LNCaP clone FGC (cell line): ENCODE data around the gene SLC6A7.

Experiments used
- DNase-seq: peaks from one replicate; pipeline ENCODE4 v3.0.0-alpha.2; 2011; ENCODE audit warnings: low read depth
- H3K4me3 ChIP-seq: 2 replicates; pipeline ENCODE4 v1.5.1; 2011; ENCODE audit warnings: mild to moderate bottlenecking, low read depth, low read length, control low read depth
- CTCF ChIP-seq: IDR thresholded peaks from 2 replicates; pipeline ENCODE4 v1.5.1; 2012; ENCODE audit warnings: mild to moderate bottlenecking; ENCODE audit not compliant: control insufficient read depth, insufficient read depth; ENCODE audit errors: extremely low read depth

Gene SLC6A7

DNA sequence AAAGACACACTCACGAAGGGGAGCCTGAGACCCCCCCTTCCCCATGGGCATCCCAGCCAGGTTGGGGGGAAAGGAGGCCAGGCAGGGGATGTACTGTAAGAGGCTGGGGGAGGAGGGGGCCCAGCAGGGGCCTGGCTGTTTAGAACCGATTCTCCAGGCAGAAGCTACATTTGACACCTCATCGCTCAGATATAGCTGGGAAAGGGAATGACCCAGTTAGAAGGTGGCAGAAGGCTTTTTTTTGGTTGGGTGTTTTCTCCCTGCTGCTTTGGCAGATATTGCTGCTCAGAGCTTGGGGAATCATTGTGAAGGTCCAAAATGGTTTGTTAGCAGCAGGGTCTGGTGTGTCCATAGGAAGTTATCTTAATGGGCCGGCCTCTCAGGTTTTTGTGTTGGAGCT lies 17.3 kb upstream of the SLC6A7 start:
- H3K4me3 ChIP-seq = no peak overlapping the region
- DNase-seq = no peak
- no peak for TF ChIP-seq CTCF

DNA sequence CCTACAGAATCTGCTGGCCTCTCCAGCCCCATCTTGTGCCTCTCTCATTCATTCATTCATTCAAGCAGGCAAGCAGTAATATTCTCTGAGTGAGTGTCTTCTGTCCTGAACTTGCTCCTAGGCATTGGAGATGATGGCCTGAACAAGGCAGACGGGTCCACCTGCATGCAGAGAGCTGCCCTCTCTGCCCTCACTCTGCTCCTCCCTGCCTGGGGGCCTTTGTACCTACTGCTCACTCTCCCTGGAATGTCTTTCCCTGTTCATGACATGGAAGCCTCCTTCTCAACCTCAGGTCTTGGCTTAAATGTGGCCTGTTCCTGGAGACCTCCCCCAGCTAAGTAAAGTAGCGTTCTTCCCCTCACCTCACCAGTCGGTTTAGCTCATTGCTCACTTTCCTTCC lies 16.7 kb upstream of the SLC6A7 start:
- DNase-seq = no peak
- no peak for TF ChIP-seq CTCF
- H3K4me3 ChIP-seq = no peak overlapping the region

GRCh38 chr5:150174285-150174684 lies 15.6 kb upstream of the SLC6A7 start:
- DNase-seq = no peak
- no peak for TF ChIP-seq CTCF
- H3K4me3 ChIP-seq = no peak overlapping the region

- H3K4me3 ChIP-seq = no peak overlapping the region
- no peak for DNase-seq
- TF ChIP-seq CTCF = no peak
These were observed 14.8 kb upstream of the SLC6A7 start for GRCh38 chr5:150175076-150175475.

GRCh38 chr5:150175536-150175935 lies 14.3 kb upstream of the SLC6A7 start:
- peak; percentile 29; the same call in 1 of the 2 replicates for TF ChIP-seq CTCF
- DNase-seq = no peak
- no peak overlapping the region for H3K4me3 ChIP-seq

DNA sequence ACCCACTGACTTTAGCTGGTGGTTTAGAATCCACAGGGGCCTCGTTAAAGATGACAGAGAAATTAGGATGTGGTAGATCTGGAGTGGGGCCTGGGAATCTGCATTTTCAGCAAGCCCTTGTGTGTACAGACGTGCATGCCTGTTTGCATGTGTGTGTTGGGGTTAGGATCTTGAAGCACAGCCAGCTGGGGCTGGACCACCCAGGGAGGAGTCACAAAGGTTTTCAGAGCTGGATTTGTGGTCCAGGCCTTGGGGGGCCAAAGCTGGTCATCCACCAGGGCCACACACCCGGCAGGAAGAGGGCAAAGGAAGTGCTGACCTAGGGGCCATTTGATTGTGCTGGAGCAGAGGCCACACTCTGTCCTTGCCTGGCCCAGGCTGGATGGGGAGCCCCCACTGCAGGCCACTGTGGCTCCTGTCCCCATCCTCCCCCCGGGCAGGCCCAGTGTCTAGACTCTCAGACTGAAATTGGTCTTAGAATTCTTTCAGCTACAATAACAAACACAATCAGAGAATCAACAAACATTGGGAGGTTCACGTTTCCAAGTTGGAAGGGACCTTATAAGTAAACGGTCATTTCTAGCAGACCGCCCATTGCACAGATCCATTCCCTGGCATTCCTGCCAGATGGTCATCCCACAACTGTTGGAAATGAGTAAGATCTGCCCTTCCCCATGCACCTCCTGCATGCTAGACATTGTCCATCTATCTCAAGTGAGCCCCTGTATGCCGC lies 13.0 kb upstream of the SLC6A7 start:
- no peak for TF ChIP-seq CTCF
- no peak for DNase-seq
- no peak overlapping the region for H3K4me3 ChIP-seq

- TF ChIP-seq CTCF = no peak
- no peak for DNase-seq
- H3K4me3 ChIP-seq = no peak overlapping the region
These were observed 12.1 kb upstream of the SLC6A7 start for GRCh38 chr5:150177721-150178120.
